Common myeloid progenitor, CD34-positive (primary cell): ENCODE results near the gene OR8K5.
"Not testable (repeated sequence)": the region's sequence is repeated elsewhere in the genome, so short reads cannot be mapped to it uniquely, and the experiment has no call there.

Experiments
- CTCF ChIA-PET: fragments of 350-600 bp; sonication (Branson Sonifier 250); formaldehyde crosslinking; loops from one replicate; lab custom pipeline; 2021; ENCODE audit warnings: antibody characterized with exemption; lab: Charles Lee
- POLR2A ChIA-PET: fragments of 350-600 bp; sonication (Branson Sonifier 250); formaldehyde crosslinking; loops from one replicate; lab custom pipeline; 2021; ENCODE audit warnings: antibody characterized with exemption; lab: Charles Lee
- DNase-seq, 3 donors: peaks; one replicate each; pipeline versions ENCODE4 v3.0.0 to v3.0.0-alpha.2; 2013
- H3K27ac ChIP-seq, 2 experiments: 1 replicate in 1 of 2; 2 replicates in 1 of 2; pipeline ENCODE4 v1.7.0; 2013; ENCODE audit warnings: inconsistent platforms in 2 of 2, low read length in 2 of 2, mild to moderate bottlenecking in 2 of 2, low read depth in 1 of 2, moderate library complexity in 1 of 2; ENCODE audit not compliant: severe bottlenecking in 2 of 2, insufficient read depth in 1 of 2, poor library complexity in 1 of 2
- H3K27me3 ChIP-seq, 5 experiments: replicated peaks in 2 of 5; 1 replicate in 3 of 5; 2 replicates in 2 of 5; pipeline versions ENCODE4 v1.6.1 to v1.7.0; 2013; ENCODE audit warnings: low read length in 4 of 5, mild to moderate bottlenecking in 2 of 5, moderate library complexity in 2 of 5, inconsistent platforms in 1 of 5; ENCODE audit not compliant: insufficient read depth in 5 of 5, control insufficient read depth in 4 of 5
- H3K36me3 ChIP-seq, 4 experiments: 1 replicate in 2 of 4; 2 replicates in 2 of 4; pipeline versions ENCODE4 v1.6.1 to v1.7.0; 2013; ENCODE audit warnings: low read length in 3 of 4, control low read depth in 1 of 4, mild to moderate bottlenecking in 1 of 4; ENCODE audit not compliant: control insufficient read depth in 4 of 4, insufficient read depth in 4 of 4
- H3K4me1 ChIP-seq, 4 experiments: 1 replicate in 3 of 4; 2 replicates in 1 of 4; pipeline versions ENCODE4 v1.6.1 to v1.7.1; 2013; ENCODE audit warnings: low read length in 3 of 4, mild to moderate bottlenecking in 3 of 4, control low read depth in 1 of 4, inconsistent platforms in 1 of 4, moderate library complexity in 1 of 4; ENCODE audit not compliant: control insufficient read depth in 4 of 4, insufficient read depth in 4 of 4; ENCODE audit errors: control extremely low read depth in 1 of 4
- H3K4me3 ChIP-seq, 7 experiments: 1 replicate in 4 of 7; 2 replicates in 3 of 7; pipeline versions ENCODE4 v1.5.1 to v1.7.0; 2013; ENCODE audit warnings: mild to moderate bottlenecking in 7 of 7, low read length in 6 of 7, moderate library complexity in 6 of 7, inconsistent platforms in 2 of 7, low read depth in 2 of 7, control low read depth in 1 of 7; ENCODE audit not compliant: insufficient read depth in 4 of 7, control insufficient read depth in 1 of 7; ENCODE audit errors: extremely low read depth in 1 of 7
- H3K9me3 ChIP-seq, 5 experiments: 1 replicate in 4 of 5; 2 replicates in 1 of 5; pipeline versions ENCODE4 v1.6.1 to v1.7.1; 2013; ENCODE audit warnings: low read length in 4 of 5, mild to moderate bottlenecking in 2 of 5, inconsistent platforms in 1 of 5, low read depth in 1 of 5, moderate library complexity in 1 of 5; ENCODE audit not compliant: control insufficient read depth in 4 of 5, insufficient read depth in 2 of 5; ENCODE audit errors: control extremely low read depth in 1 of 5
- WGBS: methylation state at CpG from one replicate; pipeline ENCODE4 v1.1.5; 2013; ENCODE audit not compliant: insufficient coverage; 5-methylcytosine and 5-hydroxymethylcytosine counted together

Gene OR8K5

GRCh38 chr11:56172256-56172830 lies 12.2 kb upstream of the OR8K5 start:
- no peak for DNase-seq
- WGBS = 93% methylated on average over 2 of the region's 3 CpGs
- H3K4me3 ChIP-seq = no peak overlapping the region
- H3K27me3 ChIP-seq = no peaks in the 10 kb centered on the region
- ChIA-PET POLR2A (no interaction called here), CTCF (no interaction called here)
- H3K9me3 ChIP-seq = no peaks in the 10 kb centered on the region
- no peak overlapping the region for H3K27ac ChIP-seq
- H3K36me3 ChIP-seq = no peaks in the 10 kb centered on the region
- H3K4me1 ChIP-seq = no peaks in the 10 kb centered on the region

GRCh38 chr11:56163804-56164203 lies 3.7 kb upstream of the OR8K5 start:
- Histone ChIP-seq H3K27me3 (no peaks in the 10 kb centered on the region), H3K4me1 (no peaks in the 10 kb centered on the region), H3K27ac (no peak overlapping the region), H3K9me3 (no peaks in the 10 kb centered on the region), H3K36me3 (no peaks in the 10 kb centered on the region), H3K4me3 (no peak overlapping the region)
- ChIA-PET POLR2A (no interaction called here), CTCF (no interaction called here)
- 100% methylated on average over 1 of the region's 3 CpGs for WGBS
- no peak for DNase-seq

DNA sequence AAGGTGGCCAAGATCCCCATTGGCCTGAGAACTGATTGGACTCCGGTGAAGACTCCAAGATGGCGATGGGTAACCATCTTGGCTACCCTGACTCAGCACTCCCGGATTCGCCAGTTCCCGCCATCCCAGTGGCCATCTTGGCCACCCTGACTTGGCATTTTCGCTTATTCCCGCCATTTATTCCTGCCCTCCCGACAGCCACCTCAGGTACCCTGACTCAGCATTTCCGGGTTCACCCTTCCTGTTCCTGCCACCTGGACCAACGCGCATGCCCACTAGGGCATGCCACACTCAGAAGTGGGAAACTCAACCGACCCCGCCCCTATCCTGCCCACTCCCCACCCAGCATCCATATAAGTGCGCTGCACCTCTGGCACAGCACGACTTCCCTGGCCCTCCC lies 7.8 kb downstream of the OR8K5 start:
- no peak for DNase-seq
- Histone ChIP-seq H3K36me3 (no peaks in the 10 kb centered on the region), H3K4me1 (no peaks in the 10 kb centered on the region), H3K27ac (no peak overlapping the region), H3K4me3 (no peak overlapping the region), H3K27me3 (no peaks in the 10 kb centered on the region), H3K9me3 (peaks cover 0 to 10% (median 3%) of the 10 kb centered on the region in 5 experiments)
- WGBS = 96% methylated on average over 13 of the region's 15 CpGs
- ChIA-PET POLR2A (no interaction called here), CTCF (no interaction called here)

DNA sequence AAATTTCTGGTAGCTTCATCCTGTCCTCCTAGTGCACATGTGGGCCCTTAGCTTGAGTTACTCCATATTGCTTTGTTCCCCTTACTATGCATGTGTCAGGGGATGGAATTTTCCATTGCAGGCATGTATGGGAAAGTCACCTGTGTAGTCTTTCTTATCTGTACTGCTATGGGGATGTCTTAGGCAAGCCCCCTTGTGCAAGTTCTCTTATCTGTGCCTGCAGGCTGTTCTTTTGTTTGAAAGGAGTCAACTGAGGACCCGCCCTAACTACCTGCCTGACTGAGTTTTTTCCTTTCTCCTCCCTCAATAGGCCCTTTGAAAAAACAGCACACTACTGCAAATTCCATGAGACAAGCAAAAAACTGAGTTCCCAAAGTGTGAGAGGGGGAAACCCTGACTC lies 8.7 kb downstream of the OR8K5 start:
- ChIA-PET CTCF (no interaction called here), POLR2A (no interaction called here)
- no peaks in the 10 kb centered on the region for H3K27me3 ChIP-seq
- H3K36me3 ChIP-seq = no peaks in the 10 kb centered on the region
- H3K27ac ChIP-seq = no peak overlapping the region
- H3K4me3 ChIP-seq = no peak overlapping the region
- H3K9me3 ChIP-seq = peaks cover 0 to 10% (median 3%) of the 10 kb centered on the region in 5 experiments
- no peak for DNase-seq
- no peaks in the 10 kb centered on the region for H3K4me1 ChIP-seq
- no CpG with 5 or more reads among the region's 1 CpG for WGBS

DNA sequence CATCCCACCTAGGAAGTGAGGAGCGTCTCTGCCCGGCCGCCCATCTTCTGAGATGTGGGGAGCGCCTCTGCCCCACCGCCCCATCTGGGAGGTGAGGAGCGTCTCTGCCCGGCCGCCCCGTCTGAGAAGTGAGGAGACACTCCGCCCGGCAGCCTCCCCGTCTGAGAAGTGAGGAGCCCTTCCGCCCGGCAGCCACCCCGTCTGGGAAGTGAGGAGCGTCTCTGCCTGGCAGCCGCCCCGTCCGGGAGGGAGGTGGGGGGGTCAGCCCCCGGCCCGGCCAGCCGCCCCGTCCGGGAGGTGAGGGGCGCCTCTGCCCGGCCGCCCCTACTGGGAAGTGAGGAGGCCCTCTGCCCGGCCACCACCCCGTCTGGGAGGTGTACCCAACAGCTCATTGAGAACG lies 16.4 kb downstream of the OR8K5 start:
- H3K4me3 ChIP-seq, H3K27me3 ChIP-seq, H3K27ac ChIP-seq, DNase-seq, H3K4me1 ChIP-seq, H3K9me3 ChIP-seq, POLR2A ChIA-PET, CTCF ChIA-PET, H3K36me3 ChIP-seq: not testable (repeated sequence)
- WGBS = no CpG with 5 or more reads among the region's 30 CpGs

- no peak for DNase-seq
- POLR2A ChIA-PET = no interaction called here
- Histone ChIP-seq H3K27ac (no peak within 1 kb of the TSS), H3K9me3 (no peaks in the 10 kb centered on the region), H3K4me1 (no peaks in the 10 kb centered on the region), H3K36me3 (no peaks in the 10 kb centered on the region), H3K4me3 (no peak within 1 kb of the TSS), H3K27me3 (no peaks in the 10 kb centered on the region)
- CTCF ChIA-PET = no interaction called here
Observed at GRCh38 chr11:56140151-56140661, 19.9 kb downstream of the OR8K5 start, which contains the start of gene OR8J3. Gene OR8J3 (minus strand): TSS chr11:56140201. CDS start chr11:56137718, 2,483 bp downstream.

- Histone ChIP-seq H3K36me3 (no peaks in the 10 kb centered on the region), H3K27me3 (no peaks in the 10 kb centered on the region), H3K9me3 (no peaks in the 10 kb centered on the region), H3K27ac (no peak within 1 kb of the TSS), H3K4me1 (no peaks in the 10 kb centered on the region), H3K4me3 (no peak within 1 kb of the TSS)
- DNase-seq = no peak
- POLR2A ChIA-PET = no interaction called here
- WGBS = 100% methylated on average over 3 of the region's 6 CpGs
- CTCF ChIA-PET = no interaction called here
Observed at GRCh38 chr11:56122073-56122472, 38.0 kb downstream of the OR8K5 start, which contains the start of gene OR8H3. Gene OR8H3 (plus strand): TSS chr11:56122373. CDS start chr11:56122373, 0 bp downstream.
